HG03520 (cell line): Measurements from ENCODE around the gene CATSPER4.

Experiments
- ATAC-seq: cut with Tn5 transposase; IDR thresholded peaks from one replicate; pipeline ENCODE4 v1.9.1; 2021; ENCODE audit warnings: mild to moderate bottlenecking, moderate library complexity; ENCODE audit not compliant: unreplicated experiment

Gene CATSPER4

DNA sequence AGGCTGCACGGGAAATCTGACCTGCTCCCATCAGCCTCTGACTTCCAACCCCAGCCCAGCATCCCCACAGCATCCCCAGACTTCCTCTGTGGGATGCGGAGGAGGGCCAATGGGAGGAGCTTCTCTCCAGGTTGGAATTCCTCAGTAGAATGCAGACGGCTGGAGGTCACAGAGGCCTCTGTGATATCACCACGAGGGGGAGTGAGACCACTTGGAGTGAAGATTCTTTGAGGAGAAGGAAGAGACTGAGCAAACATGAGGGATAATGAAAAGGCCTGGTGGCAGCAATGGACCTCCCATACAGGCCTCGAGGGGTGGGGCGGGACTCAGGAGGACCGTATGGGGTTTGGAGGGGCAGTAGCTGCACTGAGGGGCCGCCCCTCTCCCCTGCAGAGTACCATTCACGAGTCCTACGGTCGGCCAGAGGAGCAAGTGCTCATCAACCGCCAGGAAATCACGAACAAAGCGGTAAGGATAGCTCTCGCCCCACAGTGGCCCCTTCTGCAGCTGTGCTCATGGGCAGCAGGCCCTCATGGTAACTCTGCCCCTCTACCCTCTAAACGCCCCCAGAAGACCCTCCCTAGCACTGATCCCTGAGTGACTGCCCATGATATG lies at the start of gene CATSPER4:
TSS of gene CATSPER4 (plus strand) at position 230 of the 615 bp plus-strand sequence. CDS start at position 256, 26 bp downstream.
- no peak for ATAC-seq

DNA sequence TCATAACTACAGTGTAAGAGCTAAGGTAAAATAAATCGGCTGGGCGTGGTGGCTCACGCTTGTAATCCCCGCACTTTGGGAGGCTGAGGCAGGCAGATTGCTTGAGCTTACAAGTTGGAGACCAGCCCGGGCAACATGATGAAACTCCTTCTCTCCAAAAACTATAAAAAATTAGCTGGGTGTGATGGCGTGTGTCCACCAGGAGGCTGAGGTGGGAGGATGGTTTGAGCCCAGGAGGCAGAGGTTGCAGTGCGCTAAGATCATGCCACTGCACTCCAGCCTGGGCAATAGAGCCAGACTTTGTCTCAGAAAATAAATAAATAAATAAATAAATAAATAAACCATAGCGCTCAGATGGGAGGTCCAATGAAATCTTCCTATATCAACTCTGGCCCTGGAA lies 48.2 kb upstream of the CATSPER4 start:
- no peak for ATAC-seq

DNA sequence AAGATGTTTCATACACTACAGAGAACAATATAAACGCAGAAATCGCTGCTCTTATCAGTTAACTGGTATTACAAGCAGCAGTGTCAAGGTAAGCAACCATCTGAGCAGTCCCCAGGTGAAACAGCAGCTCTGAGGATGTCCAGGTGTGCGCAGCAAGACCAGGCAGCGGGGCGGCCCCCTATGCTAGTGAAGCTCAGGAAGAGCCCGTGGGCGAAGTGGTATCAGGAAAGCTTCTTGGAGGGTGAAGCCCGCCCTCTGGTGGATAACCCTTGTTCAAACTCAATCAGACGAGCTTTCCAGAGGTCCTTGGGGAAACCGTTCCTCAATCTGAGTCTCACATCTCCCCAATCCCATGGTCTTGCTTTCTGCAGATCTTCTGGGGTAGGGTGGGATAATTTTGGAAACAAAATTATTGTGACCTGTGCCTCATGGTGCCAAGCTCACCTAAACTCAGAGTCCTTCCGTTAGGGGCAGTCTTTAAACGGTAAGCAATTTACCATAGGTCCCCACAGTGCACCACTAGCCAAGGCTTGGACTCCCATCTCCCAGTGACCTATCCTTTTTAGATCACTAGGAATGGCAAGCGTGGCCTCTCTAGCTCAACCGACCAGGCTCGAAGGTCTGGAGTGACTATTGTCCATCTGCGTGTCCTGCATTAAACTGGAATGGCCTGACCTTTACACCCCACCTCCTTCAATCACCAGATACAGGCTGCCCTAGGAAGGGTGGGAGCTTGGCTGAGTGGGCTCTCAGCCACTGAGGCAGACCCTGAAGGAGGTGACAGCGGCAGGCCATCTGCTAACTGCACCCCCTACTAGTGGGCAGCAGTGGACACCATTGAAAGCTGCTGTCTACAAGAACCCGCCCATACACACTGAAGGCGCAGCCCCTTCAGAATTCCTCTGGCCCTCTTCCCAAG lies 45.1 kb upstream of the CATSPER4 start:
- no peak for ATAC-seq

DNA sequence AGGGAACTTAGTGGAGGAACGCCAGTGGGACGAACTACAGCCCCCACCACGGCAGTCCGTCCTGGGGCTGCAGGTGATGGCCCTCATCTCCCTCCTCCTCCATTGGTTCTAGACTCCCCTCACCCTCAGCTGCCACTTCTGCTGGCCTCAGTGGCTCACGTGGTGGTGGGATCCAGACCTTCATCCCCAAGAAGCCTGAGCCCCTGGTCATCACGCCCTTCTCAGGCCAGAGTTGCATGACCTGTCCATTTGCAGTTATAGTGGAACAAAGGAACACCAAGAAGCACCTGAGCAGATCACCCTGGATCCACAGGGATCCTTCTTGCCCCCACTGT lies 44.5 kb upstream of the CATSPER4 start:
- no peak for ATAC-seq

DNA sequence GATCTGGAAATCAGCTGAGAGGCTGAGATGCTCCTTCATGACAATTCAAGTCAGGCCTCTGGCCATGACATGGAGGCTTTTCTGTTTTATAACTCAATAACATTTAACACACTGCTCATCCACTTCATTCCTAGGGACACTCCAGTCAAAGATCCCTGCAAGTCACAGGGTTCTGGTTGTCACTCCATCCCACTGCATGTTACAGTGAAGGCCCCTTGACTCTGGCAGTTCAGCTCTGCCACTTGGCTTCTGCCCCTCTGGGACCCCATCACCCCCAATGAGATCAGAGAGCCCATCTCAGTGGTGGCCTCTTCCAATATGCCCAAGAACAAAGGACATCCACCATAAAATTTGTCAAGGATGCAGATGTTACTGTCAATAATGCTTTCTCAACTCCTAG lies 41.5 kb upstream of the CATSPER4 start:
- no peak for ATAC-seq

DNA sequence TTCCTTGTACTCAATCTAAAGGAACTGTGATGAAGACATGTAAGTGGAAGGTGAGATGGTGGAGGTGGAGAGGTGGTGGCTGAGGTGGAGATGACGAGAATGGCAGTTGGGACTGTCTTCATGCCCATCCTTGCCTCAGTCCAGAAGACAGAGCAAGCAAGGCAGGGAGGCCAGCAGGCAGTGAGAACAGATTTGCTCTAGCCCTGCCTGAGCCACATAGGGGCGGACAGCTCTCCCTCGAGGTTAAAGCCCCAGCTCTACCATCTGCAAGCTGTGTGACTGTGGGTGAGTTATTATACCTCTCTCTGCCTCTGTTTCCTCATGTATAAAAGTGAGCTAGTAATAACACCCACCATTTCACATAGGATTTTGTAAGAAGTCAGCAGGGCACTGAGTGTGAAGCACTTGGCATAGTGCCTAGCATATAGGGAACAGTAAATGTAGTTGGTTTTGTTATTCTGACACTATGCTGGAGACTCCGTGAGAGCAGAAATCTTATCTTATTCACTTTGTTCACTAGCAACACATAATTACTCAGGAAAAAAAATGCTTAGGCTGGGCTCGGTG lies 36.4 kb upstream of the CATSPER4 start:
- no peak for ATAC-seq

DNA sequence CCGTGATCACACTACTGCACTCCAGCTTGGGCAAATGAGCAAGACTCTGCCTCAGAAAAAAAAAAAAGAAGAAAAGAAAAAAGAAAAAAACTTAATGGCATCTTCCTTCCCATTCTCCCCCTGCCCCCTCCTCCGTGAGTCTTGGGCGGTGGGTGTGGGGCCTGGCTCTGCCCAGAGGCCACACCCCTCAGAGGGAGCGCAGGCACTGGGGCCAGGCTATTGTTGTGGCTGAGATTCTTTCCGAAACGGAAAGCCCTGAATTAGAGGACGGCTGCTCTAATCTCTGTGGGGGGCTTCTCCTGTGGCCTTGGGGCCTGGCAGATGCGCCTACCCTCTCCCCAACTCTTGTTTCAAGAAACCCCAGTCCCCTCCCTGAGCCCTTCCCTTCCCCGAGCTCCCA lies 35.7 kb upstream of the CATSPER4 start:
- ATAC-seq, result no peak

DNA sequence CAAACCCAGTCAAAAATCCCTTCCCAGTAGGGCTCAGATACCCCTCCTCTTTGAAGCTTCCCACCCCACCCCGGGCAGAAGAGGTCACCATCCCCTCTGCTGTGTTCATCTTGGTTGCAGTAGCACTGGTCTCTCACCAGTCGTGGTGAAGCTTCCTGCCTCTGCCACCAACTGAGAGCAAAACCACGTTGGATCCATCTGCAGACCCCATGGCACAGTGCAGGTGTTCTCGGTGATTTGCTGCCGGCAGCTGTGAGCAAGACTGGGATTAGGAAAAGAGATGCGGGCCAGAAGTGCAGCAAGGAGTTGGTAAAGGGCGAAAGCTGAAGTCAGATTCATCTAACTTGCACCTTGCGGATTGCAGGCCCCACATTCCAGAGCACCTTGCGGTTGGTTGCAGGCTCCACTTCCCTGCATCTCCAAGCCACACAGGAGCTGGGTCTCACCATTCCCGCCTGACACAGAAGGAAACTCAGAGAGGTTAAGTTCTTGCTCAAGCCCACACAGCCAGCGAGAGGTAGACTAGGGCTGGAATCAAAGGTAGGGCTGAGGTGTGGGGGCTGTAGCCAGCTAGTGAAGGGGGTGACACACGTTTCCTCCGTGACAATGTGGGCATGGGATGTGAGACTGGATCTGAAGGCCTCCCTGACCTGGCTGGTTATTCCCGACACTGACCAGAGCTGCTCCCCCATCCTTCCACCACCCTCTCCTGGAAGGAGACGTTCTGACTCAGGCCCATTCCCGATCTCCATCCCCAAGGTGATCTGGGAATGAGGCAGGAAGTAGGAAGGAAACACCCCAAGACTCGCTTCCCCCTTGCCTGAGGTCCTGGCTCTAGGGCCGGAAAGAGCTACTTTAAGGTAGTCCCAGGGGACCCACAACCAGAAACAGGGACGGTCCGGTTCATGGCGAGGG lies 34.8 kb upstream of the CATSPER4 start:
- no peak for ATAC-seq

DNA sequence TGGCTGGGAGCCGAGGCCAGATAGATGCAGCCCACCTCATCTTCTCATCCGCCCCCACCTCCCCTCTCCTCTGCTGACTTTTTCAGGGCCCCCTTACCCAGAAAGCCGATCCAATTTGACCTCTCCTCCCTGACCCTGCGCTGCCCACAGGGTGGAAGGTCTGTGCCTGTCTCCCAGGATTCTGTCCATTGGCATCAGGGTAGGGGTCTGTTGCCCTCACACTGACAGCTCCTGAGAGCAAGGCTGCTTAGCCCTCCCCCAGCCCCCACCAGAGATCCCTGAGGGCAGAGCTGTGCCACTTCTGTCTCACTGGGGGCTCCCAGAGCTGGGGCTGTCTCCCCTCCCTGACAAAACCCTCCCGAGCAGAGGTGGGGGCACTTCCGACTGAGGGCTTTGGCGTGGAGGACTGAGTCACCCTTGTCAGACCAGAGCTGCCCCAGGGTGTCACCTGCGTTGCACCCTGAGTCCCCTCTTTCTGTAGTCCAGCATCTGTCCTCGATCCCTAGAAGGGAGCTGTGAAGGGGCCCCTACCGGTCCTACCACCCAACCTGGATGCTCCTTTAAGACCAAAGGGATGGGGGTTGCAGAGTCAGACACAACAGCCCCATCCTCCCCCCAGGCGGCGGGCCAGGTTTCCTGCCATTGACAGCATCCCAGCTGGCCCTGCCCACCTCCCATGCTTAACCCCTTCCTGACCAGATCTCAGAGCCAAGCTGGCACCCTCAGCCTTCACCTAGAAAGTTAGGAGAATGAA lies 33.9 kb upstream of the CATSPER4 start:
- ATAC-seq, result no peak

DNA sequence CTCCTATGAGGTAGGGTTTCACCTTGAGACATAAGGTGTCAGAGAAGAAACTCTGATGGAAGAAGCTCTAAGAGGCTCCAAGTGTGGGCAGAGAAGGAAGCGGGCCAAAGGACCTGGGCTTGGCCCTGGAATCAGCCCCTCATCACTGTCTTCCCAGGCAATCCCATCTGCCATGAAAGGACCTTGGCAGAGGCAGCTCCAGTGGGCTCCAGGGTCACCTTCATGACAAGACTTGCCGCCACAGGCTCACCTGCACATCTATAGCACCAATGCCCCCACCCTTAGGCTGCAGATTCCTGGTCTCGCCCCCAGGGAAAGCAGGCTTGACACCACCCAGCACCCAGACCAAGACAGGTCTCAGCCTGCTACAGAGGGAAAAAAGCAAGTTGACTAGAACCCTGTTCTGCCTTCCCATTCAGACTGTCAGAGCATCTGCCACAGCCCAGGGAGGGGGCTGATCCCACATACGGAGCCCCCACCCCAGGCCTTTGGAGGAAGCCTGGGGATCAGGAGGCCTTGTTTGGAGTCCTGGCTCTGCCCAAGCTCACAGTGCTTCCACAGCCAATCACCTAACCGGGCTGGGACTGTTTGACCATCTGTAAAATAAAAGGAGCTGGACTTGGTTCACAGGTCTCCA lies 32.0 kb upstream of the CATSPER4 start:
- no peak for ATAC-seq

DNA sequence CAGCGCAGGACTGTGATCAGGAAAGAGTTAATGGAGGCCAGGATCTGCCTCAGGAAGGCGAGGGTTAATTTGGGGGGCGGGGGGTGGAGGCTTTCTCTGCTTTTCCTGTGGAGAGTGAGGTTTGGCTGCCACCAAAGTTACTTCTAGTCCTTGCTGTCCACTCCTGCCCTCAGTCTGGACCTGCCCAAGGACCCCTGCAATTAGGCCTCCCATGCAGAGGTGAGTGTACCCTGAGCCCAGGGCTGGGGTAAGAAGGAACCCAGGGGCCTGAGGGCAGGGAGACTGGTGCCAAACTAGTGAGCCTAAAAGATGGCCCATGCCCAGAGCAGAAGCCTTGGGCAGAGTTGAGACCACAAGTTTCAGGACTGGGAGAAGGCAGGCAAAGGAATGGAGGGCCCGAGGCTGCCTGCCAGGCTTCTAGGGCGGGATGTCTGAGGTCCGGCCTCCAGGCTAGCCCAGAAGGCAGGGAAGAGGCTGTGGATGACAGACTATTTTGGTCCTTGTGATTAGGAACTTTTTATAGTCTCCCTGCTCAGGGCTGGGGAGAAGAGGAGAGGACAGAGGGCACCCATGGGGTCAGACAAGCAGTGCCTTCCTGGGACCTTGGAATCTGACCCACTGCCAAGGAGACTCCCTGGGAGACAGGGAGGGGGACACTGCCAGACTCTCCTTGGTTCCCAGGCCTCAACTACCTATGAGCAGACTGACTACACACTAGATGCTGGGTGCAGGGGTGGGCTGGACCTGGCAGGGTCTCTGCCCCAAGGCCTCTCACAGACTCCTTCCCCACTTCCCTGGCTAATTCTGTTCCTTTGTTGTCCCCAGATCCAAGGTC lies 31.3 kb upstream of the CATSPER4 start, which contains the start of gene FAM110D:
TSS of gene FAM110D (plus strand) at position 172 of the 835 bp plus-strand sequence. CDS start 2,213 bp downstream, outside the sequence.
- ATAC-seq, result no peak

DNA sequence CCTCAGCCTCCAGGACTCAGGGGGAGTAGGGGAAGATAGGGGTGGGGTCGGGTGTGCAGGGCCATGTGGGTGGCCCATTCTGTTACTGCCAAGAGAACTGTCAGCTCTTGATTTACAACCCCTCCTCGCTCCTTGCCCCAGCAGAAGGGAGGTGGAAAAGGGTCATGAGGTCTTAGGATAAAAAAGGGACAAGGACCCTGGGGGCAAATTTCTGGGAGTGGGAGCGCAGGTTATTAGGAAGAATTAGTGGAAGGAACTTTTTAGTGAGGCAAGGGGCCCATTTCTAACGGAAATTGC lies 30.7 kb upstream of the CATSPER4 start:
- ATAC-seq, result no peak

DNA sequence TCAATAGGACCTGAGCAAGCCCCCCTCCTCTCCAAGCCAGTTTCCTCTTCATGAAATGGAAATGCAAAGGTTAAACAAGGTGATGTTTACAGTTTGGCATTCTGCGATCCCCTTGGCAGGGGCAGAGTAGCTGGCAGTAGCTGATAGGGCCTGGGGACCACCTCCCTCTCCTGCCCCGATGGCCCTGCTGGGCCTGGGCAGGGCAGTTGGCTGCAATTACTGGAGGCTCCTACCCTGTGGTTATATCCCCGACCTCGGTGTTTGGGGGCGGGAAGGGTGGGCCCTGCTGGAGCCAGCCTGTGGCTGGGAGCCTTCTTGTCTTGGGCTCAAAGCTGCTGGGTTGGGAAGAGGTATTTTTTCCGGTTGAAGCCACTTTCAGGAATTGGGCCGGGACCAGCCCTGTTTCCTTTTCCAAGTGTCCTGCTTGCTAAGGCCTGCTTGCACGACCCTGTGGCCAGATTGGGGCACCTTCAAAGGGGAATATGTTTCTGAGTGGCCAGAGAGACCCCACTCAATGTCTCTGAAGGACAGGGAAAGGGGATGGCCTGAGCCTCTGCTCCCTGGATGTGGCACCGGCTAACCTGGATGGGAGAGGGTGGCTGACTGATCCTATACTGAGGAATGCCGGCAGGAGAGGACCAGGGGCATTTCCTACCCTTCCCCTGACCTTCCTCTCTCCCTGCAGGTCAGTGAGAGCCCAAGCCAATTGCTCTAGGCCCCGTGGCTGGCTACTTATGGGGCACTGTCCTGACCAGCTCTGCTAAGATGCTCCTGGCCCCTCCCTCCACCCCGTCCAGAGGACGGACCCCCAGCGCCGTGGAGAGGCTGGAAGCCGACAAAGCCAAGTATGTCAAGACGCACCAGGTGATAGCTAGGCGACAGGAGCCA lies 29.6 kb upstream of the CATSPER4 start:
- no peak for ATAC-seq

DNA sequence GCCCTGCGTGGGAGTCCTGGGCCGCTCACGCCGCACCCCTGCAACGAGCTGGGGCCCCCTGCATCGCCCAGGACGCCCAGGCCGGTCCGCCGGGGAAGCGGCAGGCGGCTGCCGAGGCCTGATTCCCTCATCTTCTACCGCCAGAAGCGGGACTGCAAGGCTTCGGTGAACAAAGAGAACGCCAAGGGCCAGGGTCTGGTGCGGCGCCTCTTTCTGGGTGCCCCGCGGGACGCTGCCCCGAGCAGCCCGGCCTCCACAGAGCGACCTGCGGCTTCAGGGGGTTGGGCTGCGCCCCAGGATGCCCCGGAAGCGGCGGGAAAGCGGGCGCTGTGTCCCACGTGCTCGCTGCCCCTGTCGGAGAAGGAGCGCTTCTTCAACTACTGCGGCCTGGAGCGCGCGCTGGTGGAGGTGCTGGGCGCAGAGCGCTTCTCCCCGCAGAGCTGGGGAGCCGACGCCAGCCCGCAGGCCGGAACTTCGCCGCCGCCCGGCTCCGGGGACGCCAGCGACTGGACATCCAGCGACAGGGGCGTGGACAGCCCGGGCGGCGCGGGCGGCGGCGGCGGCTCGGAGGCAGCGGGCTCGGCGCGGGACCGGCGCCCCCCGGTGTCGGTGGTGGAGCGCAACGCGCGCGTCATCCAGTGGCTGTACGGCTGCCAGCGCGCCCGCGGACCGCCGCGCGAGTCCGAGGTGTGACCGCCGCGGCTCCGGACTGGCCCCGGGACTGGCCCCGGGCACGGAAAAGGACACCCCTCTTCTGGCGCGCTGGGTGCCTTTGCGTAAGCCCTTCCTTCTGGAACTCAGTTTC lies 28.8 kb upstream of the CATSPER4 start:
- no peak for ATAC-seq

DNA sequence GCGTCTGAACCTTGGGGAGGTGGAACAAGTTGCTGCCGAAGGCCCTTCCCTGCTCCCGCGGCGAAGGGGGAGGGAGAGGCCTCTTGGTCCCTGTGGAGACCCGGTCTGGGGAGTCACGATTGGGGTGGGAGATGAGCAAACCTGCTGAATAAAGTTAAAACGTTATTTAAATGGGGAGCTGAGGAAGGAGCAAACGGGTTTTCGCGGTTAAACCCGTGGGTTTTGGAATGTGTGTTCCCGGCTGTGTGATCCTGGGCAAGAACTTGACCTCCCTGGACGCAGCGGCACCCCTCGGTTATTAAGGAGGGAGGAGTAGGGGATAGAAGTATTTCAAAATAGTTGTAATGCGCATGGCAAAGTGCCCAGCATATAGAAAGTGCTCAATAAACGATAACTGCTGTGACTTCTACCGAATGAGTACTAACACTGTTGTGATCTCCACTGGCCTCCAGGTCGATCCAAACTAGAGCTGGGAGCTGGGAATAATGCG lies 28.1 kb upstream of the CATSPER4 start:
- ATAC-seq, result no peak

DNA sequence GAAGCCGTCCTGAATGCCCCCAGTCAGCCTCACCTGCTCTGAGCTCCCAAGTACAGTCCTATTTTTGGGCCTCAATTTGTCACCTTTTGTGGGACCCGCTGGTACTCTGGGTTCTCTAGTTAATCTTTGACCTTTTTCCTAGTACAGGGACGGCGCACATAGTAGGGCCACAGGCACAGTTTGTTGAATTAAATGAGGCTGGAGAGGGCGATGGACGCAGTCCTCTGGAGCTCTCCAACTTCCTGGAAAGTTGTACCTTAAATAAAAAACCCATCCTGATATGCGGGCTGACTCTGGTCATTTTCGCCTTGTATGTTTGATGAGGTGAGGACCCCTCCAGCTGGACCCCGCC lies 26.7 kb upstream of the CATSPER4 start:
- ATAC-seq, result no peak
